H1 (cell line): Measurements from ENCODE around the gene LSM4. TPM values are rescaled to one million over a fixed set of nuclear protein-coding genes. Genes with fewer than 3 reads are reported as not detected.

ENCODE experiments used
- CTCF ChIA-PET: fragments of 300-600 bp; sonication (Branson Sonifier 250); formaldehyde crosslinking; loops from one replicate; lab custom pipeline; 2021; ENCODE audit not compliant: partially characterized antibody; lab: Charles Lee
- POLR2A ChIA-PET: fragments of 300-600 bp; sonication (Branson Sonifier 250); formaldehyde crosslinking; loops from one replicate; lab custom pipeline; 2021; ENCODE audit warnings: inconsistent platforms; ENCODE audit not compliant: partially characterized antibody; lab: Charles Lee
- DNase-seq, 2 experiments: peaks; one replicate each; pipeline versions ENCODE4 v3.0.0 to v3.0.0-alpha.2; 2010 to 2022; ENCODE audit warnings: low spot score in 2 of 2, low read depth in 1 of 2, mixed read lengths in 1 of 2
- FAIRE-seq: peaks from 2 replicates; lab custom pipeline; 2011; peaks lifted over from hg19 to GRCh38; lab: Jason Lieb, UNC
- H2AFZ ChIP-seq: 2 replicates; pipeline ENCODE4 v1.8.1; 2012; ENCODE audit warnings: low read length, inconsistent platforms
- H2AK5ac ChIP-seq: 2 replicates; pipeline ENCODE4 v1.6.1; 2013; ENCODE audit warnings: low read depth, low read length
- H2BK120ac ChIP-seq: replicated peaks from 2 replicates; pipeline ENCODE3; 2013; ENCODE audit warnings: low read depth, low read length, inconsistent platforms
- H2BK12ac ChIP-seq: 2 replicates; pipeline ENCODE4 v1.6.1; 2013; ENCODE audit warnings: low read depth, low read length
- H2BK15ac ChIP-seq: 2 replicates; pipeline ENCODE4 v1.6.1; 2013; ENCODE audit warnings: low read length
- H2BK20ac ChIP-seq: 2 replicates; pipeline ENCODE4 v1.6.1; 2013; ENCODE audit warnings: low read length
- H2BK5ac ChIP-seq: 2 replicates; pipeline ENCODE4 v1.6.1; 2013; ENCODE audit warnings: low read depth, low read length
- H3K14ac ChIP-seq: 2 replicates; pipeline ENCODE4 v1.6.1; 2013; ENCODE audit warnings: inconsistent platforms; ENCODE audit not compliant: insufficient read length
- H3K18ac ChIP-seq: 2 replicates; pipeline ENCODE4 v1.6.1; 2013; ENCODE audit warnings: low read length; ENCODE audit errors: extremely low read depth
- H3K23ac ChIP-seq: 2 replicates; pipeline ENCODE4 v1.6.1; 2013; ENCODE audit warnings: inconsistent platforms; ENCODE audit not compliant: insufficient read length
- H3K23me2 ChIP-seq: 2 replicates; pipeline ENCODE4 v1.6.1; 2013; ENCODE audit warnings: low read depth, low read length
- H3K27ac ChIP-seq: 2 replicates; pipeline ENCODE4 v1.6.1; 2011; ENCODE audit warnings: low read depth, low read length, inconsistent platforms
- H3K27me3 ChIP-seq, 4 experiments: replicated peaks in 1 of 4; 1 replicate in 1 of 4; 2 replicates in 3 of 4; pipeline versions ENCODE4 v1.6.1 to v1.8.1; 2011 to 2013; ENCODE audit warnings: low read length in 3 of 4, mild to moderate bottlenecking in 3 of 4, inconsistent platforms in 2 of 4, mixed read lengths in 2 of 4, moderate library complexity in 1 of 4; ENCODE audit not compliant: control insufficient read depth in 3 of 4, insufficient read depth in 3 of 4; ENCODE audit errors: extremely low read depth in 1 of 4
- H3K36me3 ChIP-seq, 4 experiments: 2 replicates each; pipeline versions ENCODE4 v1.6.1 to v1.8.1; 2011 to 2013; ENCODE audit warnings: mild to moderate bottlenecking in 4 of 4, low read length in 3 of 4, moderate library complexity in 2 of 4, control low read depth in 1 of 4, inconsistent platforms in 1 of 4; ENCODE audit not compliant: insufficient read depth in 4 of 4, control insufficient read depth in 2 of 4
- H3K4ac ChIP-seq: replicated peaks from 2 replicates; pipeline ENCODE3; 2013; ENCODE audit warnings: low read length, low read depth, mixed read lengths, inconsistent platforms; ENCODE audit not compliant: insufficient read length
- H3K4me1 ChIP-seq, 4 experiments: replicated peaks in 1 of 4; 1 replicate in 1 of 4; 2 replicates in 3 of 4; pipeline versions ENCODE4 v1.6.1 to v1.8.1; 2011 to 2013; ENCODE audit warnings: low read length in 3 of 4, inconsistent platforms in 2 of 4, mixed read lengths in 1 of 4; ENCODE audit not compliant: insufficient read depth in 4 of 4, control insufficient read depth in 3 of 4
- H3K4me2 ChIP-seq, 2 experiments: 2 replicates each; pipeline versions ENCODE4 v1.6.1 to v1.8.1; 2011 to 2013; ENCODE audit warnings: low read depth in 2 of 2, low read length in 2 of 2, control low read depth in 1 of 2, inconsistent platforms in 1 of 2, mild to moderate bottlenecking in 1 of 2; ENCODE audit not compliant: insufficient read depth in 1 of 2
- H3K4me3 ChIP-seq, 4 experiments: fragments of 200-600, 300-600 bp in 1 of 4; sonication (generic), shearing (Covaris generic), sonication (Bioruptor Twin) in 1 of 4; 2 replicates each; pipeline versions ENCODE4 v1.5.1 to v1.8.1; 2011 to 2016; ENCODE audit warnings: low read length in 4 of 4, low read depth in 3 of 4, control low read depth in 2 of 4, inconsistent platforms in 2 of 4, mild to moderate bottlenecking in 2 of 4, mixed read lengths in 1 of 4, moderate library complexity in 1 of 4; ENCODE audit not compliant: insufficient read depth in 2 of 4; ENCODE audit errors: extremely low read depth in 1 of 4
- H3K56ac ChIP-seq: replicated peaks from 2 replicates; pipeline ENCODE3; 2013; ENCODE audit warnings: low read depth, mild to moderate bottlenecking, mixed read lengths, low read length, inconsistent platforms; ENCODE audit not compliant: insufficient read length
- H3K79me1 ChIP-seq: 2 replicates; pipeline ENCODE4 v1.6.1; 2013; ENCODE audit warnings: low read depth, low read length, control low read depth
- H3K79me2 ChIP-seq, 2 experiments: 2 replicates each; pipeline versions ENCODE4 v1.6.1 to v1.8.1; 2012 to 2013; ENCODE audit warnings: low read length in 2 of 2, mild to moderate bottlenecking in 2 of 2, inconsistent platforms in 1 of 2; ENCODE audit not compliant: insufficient read depth in 2 of 2, control insufficient read depth in 1 of 2
- H3K9ac ChIP-seq, 4 experiments: replicated peaks in 1 of 4; 1 replicate in 1 of 4; 2 replicates in 3 of 4; pipeline versions ENCODE4 v1.6.1 to v1.8.1; 2011 to 2013; ENCODE audit warnings: low read depth in 3 of 4, low read length in 3 of 4, control low read depth in 2 of 4, mild to moderate bottlenecking in 2 of 4, moderate library complexity in 2 of 4, inconsistent platforms in 1 of 4; ENCODE audit errors: extremely low read depth in 1 of 4
- H3K9me3 ChIP-seq, 2 experiments: 2 replicates each; pipeline versions ENCODE4 v1.6.1 to v1.8.1; 2012 to 2013; ENCODE audit warnings: mild to moderate bottlenecking in 2 of 2, moderate library complexity in 2 of 2, control low read depth in 1 of 2, inconsistent platforms in 1 of 2, low read depth in 1 of 2, low read length in 1 of 2, mixed read lengths in 1 of 2; ENCODE audit not compliant: insufficient read depth in 2 of 2
- H4K20me1 ChIP-seq, 2 experiments: replicated peaks in 1 of 2; 2 replicates each; pipeline versions ENCODE3 to v1.8.1; 2011 to 2013; ENCODE audit warnings: inconsistent platforms in 2 of 2, low read length in 2 of 2, mild to moderate bottlenecking in 1 of 2; ENCODE audit not compliant: insufficient read depth in 2 of 2, control insufficient read depth in 1 of 2
- H4K5ac ChIP-seq: 2 replicates; pipeline ENCODE4 v1.6.1; 2013; ENCODE audit warnings: low read length, low read depth, mixed read lengths, inconsistent platforms; ENCODE audit not compliant: insufficient read length
- H4K8ac ChIP-seq: 2 replicates; pipeline ENCODE4 v1.8.0; 2013; ENCODE audit warnings: mild to moderate bottlenecking, moderate library complexity, low read length, inconsistent platforms; ENCODE audit not compliant: insufficient read depth; ENCODE audit errors: extremely low read depth
- H4K91ac ChIP-seq: replicated peaks from 2 replicates; pipeline ENCODE3; 2013; ENCODE audit warnings: low read length, mixed read lengths, inconsistent platforms; ENCODE audit not compliant: insufficient read length
- BRCA1 ChIP-seq: IDR thresholded peaks from 2 replicates; pipeline ENCODE4 v1.6.1; 2012; ENCODE audit warnings: low read depth, low read length, improper control_type of control experiment
- CREB1 ChIP-seq: IDR thresholded peaks from 2 replicates; pipeline ENCODE4 v1.6.1; 2012; ENCODE audit warnings: inconsistent platforms
- E2F6 ChIP-seq: IDR thresholded peaks from 2 replicates; pipeline ENCODE4 v1.6.1; 2012; ENCODE audit warnings: inconsistent platforms
- KDM4A ChIP-seq: IDR thresholded peaks from one replicate; pipeline ENCODE4 v1.7.1; 2012; ENCODE audit warnings: low read depth, mild to moderate bottlenecking, moderate library complexity, low read length, inconsistent platforms; ENCODE audit not compliant: severe bottlenecking
- MAFK ChIP-seq: IDR thresholded peaks from 2 replicates; pipeline ENCODE4 v1.6.1; 2012; ENCODE audit warnings: low read depth, mild to moderate bottlenecking, improper control_type of control experiment, low read length
- PHF8 ChIP-seq: fragments of 200-600 bp; sonication (generic); conservative IDR thresholded peaks from 2 replicates; pipeline ENCODE4 v1.7.1; 2012; ENCODE audit warnings: low read depth, mild to moderate bottlenecking, inconsistent platforms, low read length, moderate library complexity
- SIN3A ChIP-seq, 2 experiments: IDR thresholded peaks in 1 of 2; conservative IDR thresholded peaks in 1 of 2; 2 replicates each; pipeline ENCODE4 v1.6.1; 2011 to 2012; ENCODE audit warnings: low read length in 2 of 2, improper control_type of control experiment in 1 of 2, low read depth in 1 of 2, mild to moderate bottlenecking in 1 of 2
- SP4 ChIP-seq: IDR thresholded peaks from 2 replicates; pipeline ENCODE4 v1.6.1; 2012; ENCODE audit warnings: low read length, inconsistent platforms
- TBP ChIP-seq: IDR thresholded peaks from 2 replicates; pipeline ENCODE4 v1.6.1; 2011; ENCODE audit warnings: low read depth, low read length, improper control_type of control experiment
- TEAD4 ChIP-seq: IDR thresholded peaks from 2 replicates; pipeline ENCODE4 v1.6.1; 2012; ENCODE audit warnings: low read depth, low read length, inconsistent platforms, mixed read lengths
- WGBS, 2 experiments: shearing (Covaris generic) in 1 of 2; methylation state at CpG; one replicate each; pipeline versions ENCODE4 v1.1.6 to v1.1.7; 2013 to 2015; ENCODE audit warnings: low lambda C conversion rate in 2 of 2, mixed read lengths in 2 of 2, inconsistent platforms in 1 of 2, low coverage in 1 of 2, missing lambda C conversion rate in 1 of 2; ENCODE audit not compliant: insufficient replicate concordance in 2 of 2, insufficient coverage in 1 of 2, insufficient read length in 1 of 2; ENCODE audit errors: extremely low coverage in 1 of 2, missing lambda C conversion rate in 1 of 2; 5-methylcytosine and 5-hydroxymethylcytosine counted together
- polyA plus RNA-seq, 7 experiments: library from polyadenylated mRNA; depleted of rRNA in 3 of 7; stranded (reverse) in 5 of 7; unstranded in 2 of 7; fragments of >200 nt in 5 of 7; fragments of 200-250 nt in 2 of 7; gene quantifications; 1 replicate in 5 of 7; 2 replicates in 1 of 7; 4 replicates in 1 of 7; pipeline versions ENCODE4 v1.2.1 to v1.2.3, GENCODE V29; 2011 to 2013; ENCODE audit warnings: missing spikeins in 2 of 7, mixed read lengths in 2 of 7
- total RNA-seq: library from RNA; stranded (reverse); fragmentation: NEBNext Ultra II Directional; extraction: Animal tissue kit (Norgen Biotek cat#: 25700); gene quantifications from 2 replicates; pipeline ENCODE4 v1.2.1, GENCODE V29; 2021

LSM4 gene
- total and polyA plus RNA-seq, 2 of the 8 experiments (the other 6 are each of a cell fraction or from before 2014, with no cell fraction given): 302 to 319 TPM

- Histone ChIP-seq H2BK15ac (peak overlapping the region; percentile 95), H2BK20ac (peak overlapping the region; percentile 66; the same call in 1 of the 2 replicates), H4K5ac (peak overlapping the region; percentile 92), H3K9ac (peak overlapping the region in 3 of 4 experiments; percentile 56 to 65 (median 62); a peak in 6 of 7 replicates), H3K4me2 (peak overlapping the region; percentile 75 to 84), H2BK5ac (peak overlapping the region; percentile 97), H3K56ac (peak overlapping the region; percentile 84), H2BK12ac (peak overlapping the region; percentile 82), H2BK120ac (peak overlapping the region; percentile 88), H2AFZ (peak overlapping the region; percentile 3; the same call in 1 of the 2 replicates), H3K4me3 (peak overlapping the region; percentile 55 to 75 (median 66)), H3K23ac (no peak overlapping the region), H3K9me3 (no peaks in the 10 kb centered on the region), H3K27me3 (peaks cover 0 to 5% (median 0%) of the 10 kb centered on the region in 4 experiments; a peak in 2 of 7 replicates), H3K18ac (peak overlapping the region; percentile 97), H2AK5ac (no peak overlapping the region), H3K79me2 (no peaks in the 10 kb centered on the region), H3K36me3 (no peaks in the 10 kb centered on the region; a peak in 1 of 8 replicates), H3K23me2 (peaks cover 31% of the 10 kb centered on the region), H4K20me1 (peaks cover 0 to 8% of the 10 kb centered on the region in 2 experiments), H4K91ac (peak overlapping the region; percentile 98), H4K8ac (peak overlapping the region; percentile 93), H3K27ac (peak overlapping the region; percentile 81), H3K14ac (peak overlapping the region; percentile 50), H3K4ac (peak overlapping the region; percentile 85), H3K4me1 (peaks cover 4 to 35% (median 27%) of the 10 kb centered on the region in 4 experiments), H3K79me1 (no peaks in the 10 kb centered on the region)
- ChIA-PET POLR2A (interaction anchor here (0.9 to 6.2 kb wide), 21 partner anchors 9 to 140 kb away, joined by 3 to 237 read pairs (median 4); partner anchors contain the start of genes IQCN, JUND, LSM4 and SSBP4), CTCF (interaction anchor here (1.0 to 3.5 kb wide), 7 partner anchors 10 to 119 kb away, joined by 3 to 52 read pairs (median 6); partner anchors contain the start of gene JUND)
- peak in 1 of 2 experiments; percentile 88 for DNase-seq
- FAIRE-seq: no peak
- WGBS, 2 experiments: 1% methylated on average over 29 of the region's 75 CpGs; no CpG with 5 or more reads in 1 of the 2 experiments
- TF ChIP-seq PHF8: peak; percentile 45; the same call in 1 of the 2 replicates
- TF ChIP-seq SIN3A (conservative IDR thresholded peaks at IDR 0.05 in 1 of 2, IDR thresholded peaks at IDR 0.05 in 1 of 2; ENCODE audit: low read depth in 1 of 2, low read length in 2 of 2): peak in 1 of 2 experiments; percentile 18; a peak in 2 of 4 replicates
- peak; percentile 68 for TF ChIP-seq CREB1
- no peak for TF ChIP-seq MAFK
- TF ChIP-seq SP4: no peak
- peak; percentile 93 for TF ChIP-seq E2F6
- TF ChIP-seq BRCA1: no peak
- peak; percentile 95 for TF ChIP-seq TEAD4
- TF ChIP-seq TBP: 0 out of 2 replicates have a peak, but pooled peaks have one; percentile 19
- TF ChIP-seq KDM4A: peak; percentile 52
These were observed 31.1 kb downstream of the LSM4 start for GRCh38 chr19:18291590-18292461.
